ENCODE results near the gene KIF11. TPM values are rescaled to one million over a fixed set of nuclear protein-coding genes. Genes with fewer than 3 reads are reported as not detected.
A peak's percentile ranks its signal among the peaks of the same experiment; 100 is the strongest.

Gene KIF11
- total and polyA plus RNA-seq, 2 of the 13 experiments (the other 11 are each of a cell fraction or from before 2014, with no cell fraction given): 8.7 to 38.4 TPM

DNA sequence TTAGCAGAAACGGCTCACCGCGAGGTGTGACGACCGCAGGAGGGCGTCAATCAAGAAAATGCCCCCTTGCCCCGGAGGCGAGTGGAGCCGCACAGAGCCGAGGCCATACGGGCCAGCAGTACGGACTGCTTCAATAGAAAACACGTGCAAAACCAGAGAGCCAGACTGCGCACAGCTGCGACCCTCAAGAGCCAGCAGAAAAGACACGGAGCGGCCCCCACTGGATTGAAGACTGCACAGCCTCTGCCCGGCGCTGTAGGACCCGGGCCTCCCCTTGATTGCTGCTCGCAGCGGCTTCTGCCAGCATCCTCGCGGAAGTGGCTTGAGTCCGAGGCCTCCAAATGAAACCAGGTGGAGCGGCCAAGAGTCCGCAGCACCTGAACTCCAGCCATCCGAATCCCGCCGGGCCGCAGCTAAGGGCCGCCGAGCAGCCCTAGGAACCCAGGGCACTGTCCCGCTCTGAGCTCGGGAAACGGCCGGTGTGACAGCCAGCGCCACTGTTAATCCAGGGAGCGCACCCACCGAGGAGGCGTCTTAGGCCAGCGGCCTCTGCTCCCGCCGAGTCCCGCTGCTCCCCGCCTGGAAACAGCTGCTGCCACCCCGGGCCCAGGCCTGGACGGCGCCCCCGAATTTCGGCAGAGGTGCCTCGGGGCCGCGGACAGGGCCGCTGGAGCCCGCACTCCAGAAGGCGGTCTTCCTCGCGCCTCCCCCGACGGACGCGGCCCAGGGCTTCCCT is 96.2 kb downstream of the KIF11 start (continued):
- TF ChIP-seq, protein P1, sequence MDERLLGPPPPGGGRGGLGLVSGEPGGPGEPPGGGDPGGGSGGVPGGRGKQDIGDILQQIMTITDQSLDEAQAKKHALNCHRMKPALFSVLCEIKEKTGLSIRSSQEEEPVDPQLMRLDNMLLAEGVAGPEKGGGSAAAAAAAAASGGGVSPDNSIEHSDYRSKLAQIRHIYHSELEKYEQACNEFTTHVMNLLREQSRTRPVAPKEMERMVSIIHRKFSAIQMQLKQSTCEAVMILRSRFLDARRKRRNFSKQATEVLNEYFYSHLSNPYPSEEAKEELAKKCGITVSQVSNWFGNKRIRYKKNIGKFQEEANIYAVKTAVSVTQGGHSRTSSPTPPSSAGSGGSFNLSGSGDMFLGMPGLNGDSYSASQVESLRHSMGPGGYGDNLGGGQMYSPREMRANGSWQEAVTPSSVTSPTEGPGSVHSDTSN (CRISPR knock-in tag; IDR thresholded peaks at IDR 0.05): peak; percentile 46
- TF ChIP-seq ETV5 (CRISPR knock-in tag; IDR thresholded peaks at IDR 0.05; ENCODE audit: borderline replicate concordance) (no peak), ZNF577 (CRISPR knock-in tag; IDR thresholded peaks at IDR 0.05; ENCODE audit: borderline replicate concordance, low read depth) (no peak), ZNF317 (CRISPR knock-in tag; IDR thresholded peaks at IDR 0.05) (peak; percentile 59; the same call in 1 of the 2 replicates), NFIB (CRISPR knock-in tag; IDR thresholded peaks at IDR 0.05; ENCODE audit: borderline replicate concordance) (0 out of 2 replicates have a peak, but pooled peaks have one; percentile 59), TMF1 (CRISPR knock-in tag; IDR thresholded peaks at IDR 0.05; ENCODE audit: low read depth) (peak; percentile 54), TBX3 (IDR thresholded peaks at IDR 0.05; ENCODE audit: borderline replicate concordance) (no peak), ZNF839 (CRISPR knock-in tag; IDR thresholded peaks at IDR 0.05; ENCODE audit: borderline replicate concordance) (no peak), ELF3 (CRISPR knock-in tag; IDR thresholded peaks at IDR 0.05) (peak; percentile 50; the same call in 1 of the 2 replicates), AKAP8 (CRISPR knock-in tag; IDR thresholded peaks at IDR 0.05) (no peak)
- TF ChIP-seq, protein P2, sequence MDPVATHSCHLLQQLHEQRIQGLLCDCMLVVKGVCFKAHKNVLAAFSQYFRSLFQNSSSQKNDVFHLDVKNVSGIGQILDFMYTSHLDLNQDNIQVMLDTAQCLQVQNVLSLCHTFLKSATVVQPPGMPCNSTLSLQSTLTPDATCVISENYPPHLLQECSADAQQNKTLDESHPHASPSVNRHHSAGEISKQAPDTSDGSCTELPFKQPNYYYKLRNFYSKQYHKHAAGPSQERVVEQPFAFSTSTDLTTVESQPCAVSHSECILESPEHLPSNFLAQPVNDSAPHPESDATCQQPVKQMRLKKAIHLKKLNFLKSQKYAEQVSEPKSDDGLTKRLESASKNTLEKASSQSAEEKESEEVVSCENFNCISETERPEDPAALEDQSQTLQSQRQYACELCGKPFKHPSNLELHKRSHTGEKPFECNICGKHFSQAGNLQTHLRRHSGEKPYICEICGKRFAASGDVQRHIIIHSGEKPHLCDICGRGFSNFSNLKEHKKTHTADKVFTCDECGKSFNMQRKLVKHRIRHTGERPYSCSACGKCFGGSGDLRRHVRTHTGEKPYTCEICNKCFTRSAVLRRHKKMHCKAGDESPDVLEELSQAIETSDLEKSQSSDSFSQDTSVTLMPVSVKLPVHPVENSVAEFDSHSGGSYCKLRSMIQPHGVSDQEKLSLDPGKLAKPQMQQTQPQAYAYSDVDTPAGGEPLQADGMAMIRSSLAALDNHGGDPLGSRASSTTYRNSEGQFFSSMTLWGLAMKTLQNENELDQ (CRISPR knock-in tag; IDR thresholded peaks at IDR 0.05; ENCODE audit: borderline replicate concordance): no peak
- TF ChIP-seq, protein P3, sequence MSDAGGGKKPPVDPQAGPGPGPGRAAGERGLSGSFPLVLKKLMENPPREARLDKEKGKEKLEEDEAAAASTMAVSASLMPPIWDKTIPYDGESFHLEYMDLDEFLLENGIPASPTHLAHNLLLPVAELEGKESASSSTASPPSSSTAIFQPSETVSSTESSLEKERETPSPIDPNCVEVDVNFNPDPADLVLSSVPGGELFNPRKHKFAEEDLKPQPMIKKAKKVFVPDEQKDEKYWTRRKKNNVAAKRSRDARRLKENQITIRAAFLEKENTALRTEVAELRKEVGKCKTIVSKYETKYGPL (CRISPR knock-in tag; IDR thresholded peaks at IDR 0.05): peak; percentile 17; the same call in 1 of the 2 replicates
- TF ChIP-seq, protein P4, sequence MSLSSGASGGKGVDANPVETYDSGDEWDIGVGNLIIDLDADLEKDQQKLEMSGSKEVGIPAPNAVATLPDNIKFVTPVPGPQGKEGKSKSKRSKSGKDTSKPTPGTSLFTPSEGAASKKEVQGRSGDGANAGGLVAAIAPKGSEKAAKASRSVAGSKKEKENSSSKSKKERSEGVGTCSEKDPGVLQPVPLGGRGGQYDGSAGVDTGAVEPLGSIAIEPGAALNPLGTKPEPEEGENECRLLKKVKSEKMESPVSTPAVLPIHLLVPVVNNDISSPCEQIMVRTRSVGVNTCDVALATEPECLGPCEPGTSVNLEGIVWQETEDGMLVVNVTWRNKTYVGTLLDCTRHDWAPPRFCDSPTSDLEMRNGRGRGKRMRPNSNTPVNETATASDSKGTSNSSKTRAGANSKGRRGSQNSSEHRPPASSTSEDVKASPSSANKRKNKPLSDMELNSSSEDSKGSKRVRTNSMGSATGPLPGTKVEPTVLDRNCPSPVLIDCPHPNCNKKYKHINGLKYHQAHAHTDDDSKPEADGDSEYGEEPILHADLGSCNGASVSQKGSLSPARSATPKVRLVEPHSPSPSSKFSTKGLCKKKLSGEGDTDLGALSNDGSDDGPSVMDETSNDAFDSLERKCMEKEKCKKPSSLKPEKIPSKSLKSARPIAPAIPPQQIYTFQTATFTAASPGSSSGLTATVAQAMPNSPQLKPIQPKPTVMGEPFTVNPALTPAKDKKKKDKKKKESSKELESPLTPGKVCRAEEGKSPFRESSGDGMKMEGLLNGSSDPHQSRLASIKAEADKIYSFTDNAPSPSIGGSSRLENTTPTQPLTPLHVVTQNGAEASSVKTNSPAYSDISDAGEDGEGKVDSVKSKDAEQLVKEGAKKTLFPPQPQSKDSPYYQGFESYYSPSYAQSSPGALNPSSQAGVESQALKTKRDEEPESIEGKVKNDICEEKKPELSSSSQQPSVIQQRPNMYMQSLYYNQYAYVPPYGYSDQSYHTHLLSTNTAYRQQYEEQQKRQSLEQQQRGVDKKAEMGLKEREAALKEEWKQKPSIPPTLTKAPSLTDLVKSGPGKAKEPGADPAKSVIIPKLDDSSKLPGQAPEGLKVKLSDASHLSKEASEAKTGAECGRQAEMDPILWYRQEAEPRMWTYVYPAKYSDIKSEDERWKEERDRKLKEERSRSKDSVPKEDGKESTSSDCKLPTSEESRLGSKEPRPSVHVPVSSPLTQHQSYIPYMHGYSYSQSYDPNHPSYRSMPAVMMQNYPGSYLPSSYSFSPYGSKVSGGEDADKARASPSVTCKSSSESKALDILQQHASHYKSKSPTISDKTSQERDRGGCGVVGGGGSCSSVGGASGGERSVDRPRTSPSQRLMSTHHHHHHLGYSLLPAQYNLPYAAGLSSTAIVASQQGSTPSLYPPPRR (CRISPR knock-in tag; IDR thresholded peaks at IDR 0.05; ENCODE audit: borderline replicate concordance): peak; percentile 53; the same call in 1 of the 2 replicates
- TF ChIP-seq, protein P5, sequence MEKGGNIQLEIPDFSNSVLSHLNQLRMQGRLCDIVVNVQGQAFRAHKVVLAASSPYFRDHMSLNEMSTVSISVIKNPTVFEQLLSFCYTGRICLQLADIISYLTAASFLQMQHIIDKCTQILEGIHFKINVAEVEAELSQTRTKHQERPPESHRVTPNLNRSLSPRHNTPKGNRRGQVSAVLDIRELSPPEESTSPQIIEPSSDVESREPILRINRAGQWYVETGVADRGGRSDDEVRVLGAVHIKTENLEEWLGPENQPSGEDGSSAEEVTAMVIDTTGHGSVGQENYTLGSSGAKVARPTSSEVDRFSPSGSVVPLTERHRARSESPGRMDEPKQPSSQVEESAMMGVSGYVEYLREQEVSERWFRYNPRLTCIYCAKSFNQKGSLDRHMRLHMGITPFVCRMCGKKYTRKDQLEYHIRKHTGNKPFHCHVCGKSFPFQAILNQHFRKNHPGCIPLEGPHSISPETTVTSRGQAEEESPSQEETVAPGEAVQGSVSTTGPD (CRISPR knock-in tag; IDR thresholded peaks at IDR 0.05): peak; percentile 86
- TF ChIP-seq, protein P6, sequence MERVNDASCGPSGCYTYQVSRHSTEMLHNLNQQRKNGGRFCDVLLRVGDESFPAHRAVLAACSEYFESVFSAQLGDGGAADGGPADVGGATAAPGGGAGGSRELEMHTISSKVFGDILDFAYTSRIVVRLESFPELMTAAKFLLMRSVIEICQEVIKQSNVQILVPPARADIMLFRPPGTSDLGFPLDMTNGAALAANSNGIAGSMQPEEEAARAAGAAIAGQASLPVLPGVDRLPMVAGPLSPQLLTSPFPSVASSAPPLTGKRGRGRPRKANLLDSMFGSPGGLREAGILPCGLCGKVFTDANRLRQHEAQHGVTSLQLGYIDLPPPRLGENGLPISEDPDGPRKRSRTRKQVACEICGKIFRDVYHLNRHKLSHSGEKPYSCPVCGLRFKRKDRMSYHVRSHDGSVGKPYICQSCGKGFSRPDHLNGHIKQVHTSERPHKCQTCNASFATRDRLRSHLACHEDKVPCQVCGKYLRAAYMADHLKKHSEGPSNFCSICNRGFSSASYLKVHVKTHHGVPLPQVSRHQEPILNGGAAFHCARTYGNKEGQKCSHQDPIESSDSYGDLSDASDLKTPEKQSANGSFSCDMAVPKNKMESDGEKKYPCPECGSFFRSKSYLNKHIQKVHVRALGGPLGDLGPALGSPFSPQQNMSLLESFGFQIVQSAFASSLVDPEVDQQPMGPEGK (CRISPR knock-in tag; IDR thresholded peaks at IDR 0.05): peak; percentile 78

Data from HepG2 (cell line).